Tibial nerve (tissue), 4 donors: ENCODE measurements around the gene UGGT2. TPM values are rescaled to one million over a fixed set of nuclear protein-coding genes. Genes with fewer than 3 reads are reported as not detected.

ENCODE experiments used
- DNase-seq, 2 donors: peaks; one replicate each; pipeline ENCODE4 v3.0.0-alpha.2; 2019; ENCODE audit warnings: low spot score in 2 of 2
- H3K27ac ChIP-seq, 4 donors: fragments of 200-600 bp; sonication (generic) in 3 of 4; one replicate each; pipeline ENCODE4 v1.5.1; 2017 to 2019; ENCODE audit warnings: mild to moderate bottlenecking in 1 of 4
- H3K27me3 ChIP-seq, 2 donors: fragments of 200-600 bp; sonication (generic) in 1 of 2; one replicate each; pipeline versions ENCODE4 v1.5.1 to v1.6.0; 2017 to 2019
- H3K36me3 ChIP-seq, 3 donors: fragments of 200-600 bp; sonication (generic); one replicate each; pipeline ENCODE4 v1.5.1; 2018 to 2019
- H3K4me1 ChIP-seq, 4 donors: fragments of 200-600 bp; sonication (generic) in 3 of 4; one replicate each; pipeline ENCODE4 v1.5.1; 2017 to 2019
- H3K4me3 ChIP-seq, 4 donors: fragments of 200-600 bp; sonication (generic) in 3 of 4; one replicate each; pipeline ENCODE4 v1.5.1; 2017 to 2019; ENCODE audit warnings: mild to moderate bottlenecking in 1 of 4, moderate library complexity in 1 of 4
- H3K9me3 ChIP-seq, 4 donors: fragments of 200-600 bp; sonication (generic) in 3 of 4; one replicate each; pipeline ENCODE4 v1.5.1; 2017 to 2019
- EP300 ChIP-seq, 2 donors: sonication (generic); formaldehyde crosslinking; IDR thresholded peaks; one replicate each; pipeline ENCODE4 v1.6.1; 2017; ENCODE audit warnings: antibody characterized with exemption in 2 of 2, mild to moderate bottlenecking in 1 of 2
- POLR2A ChIP-seq, 2 donors: fragments of 450-650 bp; IDR thresholded peaks; one replicate each; pipeline ENCODE4 v1.6.1; 2017; ENCODE audit warnings: antibody characterized with exemption in 2 of 2, mild to moderate bottlenecking in 2 of 2, moderate library complexity in 2 of 2
- WGBS, 2 donors: methylation state at CpG; one replicate each; pipeline ENCODE4 v1.1.5; 2018; 5-methylcytosine and 5-hydroxymethylcytosine counted together
- total RNA-seq, 4 donors: library from RNA; depleted of rRNA; stranded (reverse); fragments of >200 nt; gene quantifications; one replicate each; pipeline ENCODE4 v1.1.0, GENCODE V29; 2016
- TF ChIP-seq, protein P1 (sequence below), 5 experiments: fragments of 200-600 bp in 3 of 5; fragments of 450-650 bp in 2 of 5; sonication (generic) in 3 of 5; IDR thresholded peaks; one replicate each; pipeline ENCODE4 v1.5.1; 2016 to 2019; ENCODE audit warnings: antibody characterized with exemption in 5 of 5, mild to moderate bottlenecking in 3 of 5, moderate library complexity in 2 of 5

The UGGT2 gene
- total RNA-seq, 4 donors from 2014 or later: 47.7 to 62.4 (median 61.0) TPM

GRCh38 chr13:96086736-96087135, 33.5 kb upstream of the UGGT2 start:
- H3K27me3 ChIP-seq: peaks cover 0 to 40% of the 10 kb centered on the region in 2 donors
- no peaks in the 10 kb centered on the region for H3K36me3 ChIP-seq
- DNase-seq: no peak
- TF ChIP-seq POLR2A (IDR thresholded peaks at IDR 0.05) (no peak), EP300 (IDR thresholded peaks at IDR 0.05) (no peak)
- TF ChIP-seq, protein P1, sequence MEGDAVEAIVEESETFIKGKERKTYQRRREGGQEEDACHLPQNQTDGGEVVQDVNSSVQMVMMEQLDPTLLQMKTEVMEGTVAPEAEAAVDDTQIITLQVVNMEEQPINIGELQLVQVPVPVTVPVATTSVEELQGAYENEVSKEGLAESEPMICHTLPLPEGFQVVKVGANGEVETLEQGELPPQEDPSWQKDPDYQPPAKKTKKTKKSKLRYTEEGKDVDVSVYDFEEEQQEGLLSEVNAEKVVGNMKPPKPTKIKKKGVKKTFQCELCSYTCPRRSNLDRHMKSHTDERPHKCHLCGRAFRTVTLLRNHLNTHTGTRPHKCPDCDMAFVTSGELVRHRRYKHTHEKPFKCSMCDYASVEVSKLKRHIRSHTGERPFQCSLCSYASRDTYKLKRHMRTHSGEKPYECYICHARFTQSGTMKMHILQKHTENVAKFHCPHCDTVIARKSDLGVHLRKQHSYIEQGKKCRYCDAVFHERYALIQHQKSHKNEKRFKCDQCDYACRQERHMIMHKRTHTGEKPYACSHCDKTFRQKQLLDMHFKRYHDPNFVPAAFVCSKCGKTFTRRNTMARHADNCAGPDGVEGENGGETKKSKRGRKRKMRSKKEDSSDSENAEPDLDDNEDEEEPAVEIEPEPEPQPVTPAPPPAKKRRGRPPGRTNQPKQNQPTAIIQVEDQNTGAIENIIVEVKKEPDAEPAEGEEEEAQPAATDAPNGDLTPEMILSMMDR (IDR thresholded peaks at IDR 0.05): no peak
- peaks cover 0 to 20% (median 3%) of the 10 kb centered on the region in 4 donors for H3K4me1 ChIP-seq
- no peak overlapping the region for H3K4me3 ChIP-seq
- WGBS, 2 donors: 72 to 83% methylated on average over 1 of the region's 1 CpG
- H3K9me3 ChIP-seq: no peaks in the 10 kb centered on the region
- H3K27ac ChIP-seq: no peak overlapping the region

DNA sequence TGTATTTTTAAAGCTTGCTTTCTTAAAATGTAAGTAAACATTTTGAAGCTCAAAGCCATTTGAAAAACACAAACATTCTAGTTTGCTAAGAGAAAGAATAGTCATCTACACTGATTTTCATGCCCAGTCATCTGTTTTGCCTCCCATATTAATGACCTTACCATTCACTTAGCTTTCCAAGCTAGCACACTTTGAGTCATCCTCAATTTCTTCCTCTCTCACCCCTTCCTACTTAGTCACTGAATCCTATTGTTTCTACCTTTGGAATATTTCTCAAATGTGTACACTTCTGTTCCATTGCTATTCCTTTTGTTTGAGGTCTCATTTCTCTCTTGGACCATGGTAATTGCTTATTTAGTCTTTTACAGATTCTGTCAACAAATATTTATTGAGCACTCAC, 29.4 kb upstream of the UGGT2 start:
- H3K4me1 ChIP-seq: no peaks in the 10 kb centered on the region
- H3K27ac ChIP-seq: no peak overlapping the region
- no peak overlapping the region for H3K4me3 ChIP-seq
- no peaks in the 10 kb centered on the region for H3K36me3 ChIP-seq
- TF ChIP-seq POLR2A (IDR thresholded peaks at IDR 0.05): no peak
- no peak for TF ChIP-seq EP300 (IDR thresholded peaks at IDR 0.05)
- TF ChIP-seq, protein P1 (IDR thresholded peaks at IDR 0.05): no peak
- no peaks in the 10 kb centered on the region for H3K9me3 ChIP-seq
- DNase-seq: no peak
- peaks cover 0 to 8% of the 10 kb centered on the region in 2 donors for H3K27me3 ChIP-seq

GRCh38 chr13:96081888-96082287, 28.7 kb upstream of the UGGT2 start:
- H3K4me3 ChIP-seq: no peak overlapping the region
- WGBS, 2 donors: 37 to 48% methylated on average over 2 of the region's 2 CpGs
- H3K4me1 ChIP-seq: no peaks in the 10 kb centered on the region
- H3K36me3 ChIP-seq: no peaks in the 10 kb centered on the region
- no peaks in the 10 kb centered on the region for H3K9me3 ChIP-seq
- peaks cover 0 to under 1% of the 10 kb centered on the region in 2 donors for H3K27me3 ChIP-seq
- H3K27ac ChIP-seq: no peak overlapping the region
- TF ChIP-seq POLR2A (IDR thresholded peaks at IDR 0.05): no peak
- TF ChIP-seq, protein P1 (IDR thresholded peaks at IDR 0.05): no peak
- no peak for TF ChIP-seq EP300 (IDR thresholded peaks at IDR 0.05)
- no peak for DNase-seq

- Histone ChIP-seq H3K36me3 (no peaks in the 10 kb centered on the region), H3K27me3 (no peaks in the 10 kb centered on the region), H3K9me3 (no peaks in the 10 kb centered on the region), H3K27ac (no peak overlapping the region), H3K4me1 (no peaks in the 10 kb centered on the region), H3K4me3 (no peak overlapping the region)
- WGBS, 2 donors: 89 to 92% methylated on average over 5 of the region's 5 CpGs
- no peak for DNase-seq
- TF ChIP-seq, protein P1 (IDR thresholded peaks at IDR 0.05): no peak
- TF ChIP-seq POLR2A (IDR thresholded peaks at IDR 0.05) (no peak), EP300 (IDR thresholded peaks at IDR 0.05) (no peak)
These were observed 27.5 kb upstream of the UGGT2 start for GRCh38 chr13:96080676-96081075.

DNA sequence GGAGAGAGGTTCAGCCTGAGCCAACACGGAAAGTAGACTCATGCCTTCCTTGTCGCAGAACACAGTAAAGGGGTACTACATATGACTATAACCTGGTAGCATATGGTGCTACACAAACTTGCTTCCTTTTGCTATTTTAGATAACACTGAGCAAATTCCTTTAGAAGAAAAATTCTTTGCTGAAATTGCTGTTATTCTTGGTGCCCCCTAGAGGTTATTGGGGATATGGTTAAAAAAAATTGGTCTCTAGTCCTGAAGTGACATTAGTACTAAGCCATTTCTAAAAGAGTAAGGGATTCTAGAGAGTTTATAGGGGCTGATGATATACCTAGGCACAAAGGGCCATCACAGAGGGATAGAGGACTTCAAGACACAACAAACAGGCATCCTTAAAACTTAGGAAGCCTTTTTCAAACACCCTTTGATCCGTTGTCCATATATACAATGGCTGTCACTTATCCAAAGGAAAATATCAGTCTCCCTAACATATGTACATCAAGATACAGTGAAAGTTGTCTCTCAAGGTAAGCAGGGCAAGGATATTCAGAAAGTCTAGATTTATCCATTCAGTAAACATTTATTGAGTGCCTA, 22.8 kb upstream of the UGGT2 start:
- DNase-seq: no peak
- Histone ChIP-seq H3K9me3 (no peaks in the 10 kb centered on the region), H3K27me3 (no peaks in the 10 kb centered on the region), H3K36me3 (no peaks in the 10 kb centered on the region), H3K27ac (no peak overlapping the region), H3K4me3 (no peak overlapping the region), H3K4me1 (no peaks in the 10 kb centered on the region)
- WGBS, 2 donors: 61 to 76% methylated on average over 3 of the region's 3 CpGs
- no peak for TF ChIP-seq POLR2A (IDR thresholded peaks at IDR 0.05)
- TF ChIP-seq EP300 (IDR thresholded peaks at IDR 0.05): no peak
- TF ChIP-seq, protein P1 (IDR thresholded peaks at IDR 0.05): peak; percentile 28 to 35 (median 31)
